Subcutaneous abdominal adipose tissue (tissue), 5 donors: ENCODE measurements around the gene TTYH3.

ENCODE experiments used
- H3K27ac ChIP-seq: one replicate; pipeline ENCODE4 v1.7.0; 2013; ENCODE audit warnings: low read depth, mild to moderate bottlenecking, inconsistent platforms, low read length, moderate library complexity
- H3K27me3 ChIP-seq, 5 donors: one replicate each; pipeline ENCODE4 v1.7.0; 2013; ENCODE audit warnings: low read length in 5 of 5, inconsistent platforms in 1 of 5; ENCODE audit not compliant: control insufficient read depth in 5 of 5, insufficient read depth in 4 of 5
- H3K36me3 ChIP-seq, 5 donors: one replicate each; pipeline ENCODE4 v1.7.0; 2013; ENCODE audit warnings: low read length in 5 of 5; ENCODE audit not compliant: control insufficient read depth in 5 of 5, insufficient read depth in 5 of 5
- H3K4me1 ChIP-seq, 5 donors: one replicate each; pipeline ENCODE4 v1.7.0; 2013; ENCODE audit warnings: low read length in 5 of 5, mild to moderate bottlenecking in 3 of 5, moderate library complexity in 1 of 5; ENCODE audit not compliant: control insufficient read depth in 5 of 5, insufficient read depth in 5 of 5
- H3K4me3 ChIP-seq, 5 donors: one replicate each; pipeline ENCODE4 v1.7.0; 2013; ENCODE audit warnings: low read length in 5 of 5, low read depth in 1 of 5
- H3K9ac ChIP-seq, 5 donors: one replicate each; pipeline ENCODE4 v1.7.0; 2013; ENCODE audit warnings: low read length in 5 of 5, mild to moderate bottlenecking in 4 of 5, moderate library complexity in 3 of 5
- H3K9me3 ChIP-seq, 5 donors: one replicate each; pipeline ENCODE4 v1.7.0; 2013; ENCODE audit warnings: low read length in 5 of 5; ENCODE audit not compliant: control insufficient read depth in 5 of 5
- donor health status: healthy.
- donor health status: healthy.
- donor health status: healthy.
- donor health status: healthy.
- donor health status: healthy.

The TTYH3 gene

DNA sequence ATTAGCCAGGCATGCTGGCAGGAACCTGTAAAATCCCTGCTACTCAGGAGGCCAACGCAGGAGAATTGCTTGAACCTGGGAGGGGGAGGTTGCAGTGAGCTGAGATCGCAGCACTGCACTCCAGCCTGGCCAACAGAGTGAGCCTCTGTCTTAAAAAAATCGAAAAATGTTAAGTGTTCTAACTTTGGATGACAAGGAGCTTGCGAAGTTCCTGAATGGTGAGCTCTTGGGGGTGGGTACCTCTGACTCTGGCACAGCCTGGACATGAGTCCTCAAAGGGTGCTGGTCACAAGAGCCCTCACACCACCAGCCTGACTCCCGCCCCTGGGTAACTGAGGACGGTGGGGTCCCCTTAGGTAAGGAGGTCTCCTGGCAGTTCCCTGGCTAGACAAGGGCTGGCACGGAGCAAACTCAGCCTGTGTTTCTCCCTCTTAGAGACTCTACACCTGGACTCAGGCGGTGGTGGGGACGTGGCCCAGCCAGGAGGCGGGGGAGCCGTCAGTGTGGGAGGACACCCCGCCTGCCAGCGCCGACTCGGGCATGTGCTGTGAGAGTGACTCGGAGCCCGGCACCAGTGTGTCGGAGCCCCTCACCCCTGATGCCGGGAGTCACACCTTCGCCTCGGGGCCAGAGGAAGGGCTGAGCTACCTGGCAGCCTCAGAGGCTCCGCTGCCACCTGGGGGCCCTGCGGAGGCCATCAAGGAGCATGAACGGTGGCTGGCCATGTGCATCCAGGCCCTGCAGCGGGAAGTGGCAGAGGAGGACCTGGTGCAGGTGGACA is 80.3 kb downstream of the TTYH3 start:
- Histone ChIP-seq H3K27me3 (peaks cover 0 to 8% (median 0%) of the 10 kb centered on the region in 5 donors), H3K4me3 (no peak overlapping the region), H3K36me3 (peaks cover 0 to 8% (median 2%) of the 10 kb centered on the region in 5 donors), H3K4me1 (peaks cover 0 to 51% (median 22%) of the 10 kb centered on the region in 5 donors), H3K9me3 (peaks cover 0 to 6% (median 0%) of the 10 kb centered on the region in 5 donors), H3K27ac (no peak overlapping the region), H3K9ac (no peak overlapping the region)

DNA sequence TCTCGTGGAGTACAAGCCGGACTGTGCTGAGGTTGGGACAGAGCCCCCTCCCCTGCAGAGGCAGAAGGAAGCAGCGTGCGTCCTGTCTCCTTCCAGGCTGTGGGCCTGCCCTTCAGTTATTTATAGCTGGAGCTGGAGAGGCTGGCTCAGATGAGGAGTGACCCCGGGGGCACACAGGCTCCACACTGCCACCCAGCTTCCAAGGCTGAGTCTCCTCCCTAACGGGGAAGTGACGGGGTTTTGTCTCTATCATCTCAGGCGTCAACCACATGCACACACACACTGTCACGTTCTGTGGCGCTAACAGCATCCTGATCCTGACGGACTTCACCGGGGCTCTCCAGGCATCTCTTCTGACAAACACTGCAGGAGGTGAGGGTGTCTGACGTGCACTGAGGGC is 81.6 kb downstream of the TTYH3 start:
- peaks cover 0 to 6% (median 0%) of the 10 kb centered on the region in 5 donors for H3K27me3 ChIP-seq
- peaks cover 0 to 12% (median 4%) of the 10 kb centered on the region in 5 donors for H3K36me3 ChIP-seq
- H3K27ac ChIP-seq = no peak overlapping the region
- H3K9me3 ChIP-seq = peaks cover 0 to 6% (median 0%) of the 10 kb centered on the region in 5 donors
- no peak overlapping the region for H3K9ac ChIP-seq
- no peak overlapping the region for H3K4me3 ChIP-seq
- peaks cover 0 to 55% (median 28%) of the 10 kb centered on the region in 5 donors for H3K4me1 ChIP-seq

DNA sequence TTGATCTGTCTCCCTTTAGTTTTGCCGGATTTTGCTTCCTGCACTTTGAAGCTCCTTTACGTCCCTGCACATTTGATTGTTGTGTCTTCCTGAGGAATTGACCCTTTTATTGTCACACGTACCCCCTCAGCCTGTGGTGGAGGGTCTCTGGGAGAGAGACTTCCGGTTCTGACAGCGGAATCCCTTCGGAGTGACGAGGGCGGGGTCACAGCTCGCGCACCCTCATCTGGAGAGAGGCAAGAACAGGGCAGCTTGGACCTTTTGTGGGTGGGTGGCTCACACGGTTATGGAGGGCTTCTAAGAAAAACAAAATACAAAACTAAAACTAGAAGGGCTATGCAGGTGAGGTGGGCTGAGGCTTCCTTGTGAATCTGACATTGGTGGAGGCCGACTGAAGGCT is 82.2 kb downstream of the TTYH3 start:
- Histone ChIP-seq H3K9ac (no peak overlapping the region), H3K27me3 (peaks cover 0 to 6% (median 0%) of the 10 kb centered on the region in 5 donors), H3K36me3 (peaks cover 0 to 14% (median 5%) of the 10 kb centered on the region in 5 donors), H3K4me1 (peaks cover 0 to 59% (median 28%) of the 10 kb centered on the region in 5 donors), H3K4me3 (no peak overlapping the region), H3K27ac (no peak overlapping the region), H3K9me3 (peaks cover 0 to 6% (median 0%) of the 10 kb centered on the region in 5 donors)
